ENCODE results near the gene GHRHR.

DNA sequence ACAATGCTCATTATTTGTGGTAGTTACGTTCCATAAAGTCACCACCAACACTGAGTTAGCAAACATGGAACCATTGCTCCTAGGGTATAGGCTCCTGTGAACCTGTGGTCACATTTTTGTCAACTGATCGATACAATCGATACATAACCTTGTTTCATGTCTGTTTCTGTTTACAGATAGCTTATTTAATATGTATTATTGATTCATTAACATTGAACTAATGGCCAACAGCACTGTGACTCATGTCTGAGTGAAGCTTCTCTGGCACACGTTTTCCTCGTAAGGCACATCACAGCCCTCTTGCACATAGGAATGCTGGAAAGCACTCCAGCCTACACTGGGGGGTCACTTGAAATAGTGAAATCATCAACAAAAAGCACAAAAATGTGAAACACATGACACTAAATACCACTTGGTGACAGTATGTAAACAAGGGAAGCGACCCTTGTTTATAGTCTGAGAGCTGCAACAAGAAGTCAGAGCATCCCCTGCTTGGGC, 27.0 kb downstream of the GHRHR start:
- TF ChIP-seq EZH2 (IDR thresholded peaks at IDR 0.05; ENCODE audit: low read depth), result no peak
- TF ChIP-seq, protein P1, sequence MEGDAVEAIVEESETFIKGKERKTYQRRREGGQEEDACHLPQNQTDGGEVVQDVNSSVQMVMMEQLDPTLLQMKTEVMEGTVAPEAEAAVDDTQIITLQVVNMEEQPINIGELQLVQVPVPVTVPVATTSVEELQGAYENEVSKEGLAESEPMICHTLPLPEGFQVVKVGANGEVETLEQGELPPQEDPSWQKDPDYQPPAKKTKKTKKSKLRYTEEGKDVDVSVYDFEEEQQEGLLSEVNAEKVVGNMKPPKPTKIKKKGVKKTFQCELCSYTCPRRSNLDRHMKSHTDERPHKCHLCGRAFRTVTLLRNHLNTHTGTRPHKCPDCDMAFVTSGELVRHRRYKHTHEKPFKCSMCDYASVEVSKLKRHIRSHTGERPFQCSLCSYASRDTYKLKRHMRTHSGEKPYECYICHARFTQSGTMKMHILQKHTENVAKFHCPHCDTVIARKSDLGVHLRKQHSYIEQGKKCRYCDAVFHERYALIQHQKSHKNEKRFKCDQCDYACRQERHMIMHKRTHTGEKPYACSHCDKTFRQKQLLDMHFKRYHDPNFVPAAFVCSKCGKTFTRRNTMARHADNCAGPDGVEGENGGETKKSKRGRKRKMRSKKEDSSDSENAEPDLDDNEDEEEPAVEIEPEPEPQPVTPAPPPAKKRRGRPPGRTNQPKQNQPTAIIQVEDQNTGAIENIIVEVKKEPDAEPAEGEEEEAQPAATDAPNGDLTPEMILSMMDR (conservative IDR thresholded peaks at IDR 0.05), result no peak

Measured in PC-9 (cell line).